CD4-positive, alpha-beta T cell (primary cell): Measurements from ENCODE around the gene VWDE. TPM values are rescaled to one million over a fixed set of nuclear protein-coding genes. Genes with fewer than 3 reads are reported as not detected.

Experiments
- ATAC-seq: fragments of 200-7000 bp; cut with Tn5 transposase; one replicate; pipeline ENCODE4 v1.10.0; 2022; ENCODE audit warnings: mild to moderate bottlenecking; ENCODE audit not compliant: poor library complexity
- CTCF ChIA-PET: fragments of 350-600 bp; sonication (Branson Sonifier 250); formaldehyde crosslinking; loops from one replicate; lab custom pipeline; 2021; ENCODE audit warnings: antibody characterized with exemption, inconsistent platforms; lab: Charles Lee
- POLR2A ChIA-PET: fragments of 350-600 bp; sonication (Branson Sonifier 250); formaldehyde crosslinking; loops from one replicate; lab custom pipeline; 2021; ENCODE audit warnings: antibody characterized with exemption, inconsistent platforms; lab: Charles Lee
- DNase-seq, 14 experiments: peaks; one replicate each; pipeline ENCODE4 v3.0.0-alpha.2; 2013 to 2020; ENCODE audit warnings: mixed read lengths in 2 of 14
- H3K27ac ChIP-seq, 2 donors: one replicate each; pipeline versions ENCODE4 v1.5.1 to v1.7.0; 2013; ENCODE audit warnings: low read length in 2 of 2, low read depth in 1 of 2, mild to moderate bottlenecking in 1 of 2
- H3K27me3 ChIP-seq, 2 experiments: 1 replicate in 1 of 2; 2 replicates in 1 of 2; pipeline versions ENCODE4 v1.6.1 to v1.7.0; 2013; ENCODE audit warnings: low read length in 2 of 2, control low read depth in 1 of 2, mild to moderate bottlenecking in 1 of 2, moderate library complexity in 1 of 2; ENCODE audit not compliant: insufficient read depth in 2 of 2, control insufficient read depth in 1 of 2
- H3K36me3 ChIP-seq: one replicate; pipeline ENCODE4 v1.6.1; 2013; ENCODE audit warnings: low read length, control low read depth; ENCODE audit not compliant: insufficient read depth
- H3K4me1 ChIP-seq: one replicate; pipeline ENCODE4 v1.6.1; 2013; ENCODE audit warnings: low read length, control low read depth; ENCODE audit not compliant: insufficient read depth
- H3K4me3 ChIP-seq: one replicate; pipeline ENCODE4 v1.5.1; 2013; ENCODE audit warnings: mild to moderate bottlenecking, low read length, moderate library complexity
- H3K9me3 ChIP-seq, 2 experiments: 1 replicate in 1 of 2; 2 replicates in 1 of 2; pipeline versions ENCODE4 v1.6.1 to v1.7.0; 2013; ENCODE audit warnings: low read length in 2 of 2, mild to moderate bottlenecking in 2 of 2, control low read depth in 1 of 2, moderate library complexity in 1 of 2; ENCODE audit not compliant: control insufficient read depth in 1 of 2, insufficient read depth in 1 of 2
- H3K27ac Mint-ChIP-seq: one replicate; pipeline ENCODE4 v1.8.0; 2020; ENCODE audit warnings: mixed read lengths
- H3K27me3 Mint-ChIP-seq: one replicate; pipeline ENCODE4 v1.8.0; 2021; ENCODE audit warnings: mixed read lengths
- H3K36me3 Mint-ChIP-seq: one replicate; pipeline ENCODE4 v1.8.0; 2021; ENCODE audit warnings: low read depth, mixed read lengths
- H3K4me1 Mint-ChIP-seq: one replicate; pipeline ENCODE4 v1.8.0; 2021; ENCODE audit warnings: low read depth, mixed read lengths
- H3K4me3 Mint-ChIP-seq: one replicate; pipeline ENCODE4 v1.8.0; 2020; ENCODE audit warnings: mild to moderate bottlenecking, mixed read lengths
- H3K9me3 Mint-ChIP-seq: one replicate; pipeline ENCODE4 v1.8.0; 2020; ENCODE audit warnings: mixed read lengths
- CTCF ChIP-seq: fragments of 200-600 bp; IDR thresholded peaks from one replicate; pipeline ENCODE4 v1.8.0; 2022; ENCODE audit warnings: antibody characterized with exemption, mild to moderate bottlenecking
- intact Hi-C, 2 experiments: fragments of 100-400 bp; cut with DNase I in 1 of 2; cut with micrococcal nuclease in 1 of 2; formaldehyde crosslinking; loops; one replicate each; pipeline versions ENCODE4 v1.15.1 to v1.9.0; 2023 to 2025; cut with DNase I, micrococcal nuclease
- total RNA-seq, 174 experiments: library from RNA in 2 of 174; stranded (reverse) in 2 of 174; gene quantifications; one replicate each; pipeline ENCODE4 v1.2.3 and lab custom pipeline; 2021 to 2026

Gene VWDE
- total RNA-seq, 2 experiments from 2014 or later = 1.5 TPM

- CTCF ChIA-PET = interaction anchor here (0.8 to 1.6 kb wide), 6 partner anchors 9 to 260 kb away, joined by 3 to 7 read pairs (median 6); partner anchors contain the start of gene TMEM106B
- no peaks in the 10 kb centered on the region for H3K9me3 Mint-ChIP-seq
- Histone ChIP-seq H3K27ac (no peak overlapping the region), H3K27me3 (no peaks in the 10 kb centered on the region), H3K4me3 (no peak overlapping the region), H3K36me3 (no peaks in the 10 kb centered on the region), H3K4me1 (no peaks in the 10 kb centered on the region), H3K9me3 (no peaks in the 10 kb centered on the region)
- no peak for ATAC-seq
- intact Hi-C loops = loop anchor here (1.0 to 10.0 kb wide), 9 partner anchors 110 to 950 kb away; partner anchors contain the start of genes TMEM106B (in 2 of the 2) and THSD7A (in 1 of the 2)
- H3K4me3 Mint-ChIP-seq = no peak overlapping the region
- H3K4me1 Mint-ChIP-seq = no peaks in the 10 kb centered on the region
- no peaks in the 10 kb centered on the region for H3K36me3 Mint-ChIP-seq
- H3K27ac Mint-ChIP-seq = no peak overlapping the region
- peak in 4 of 14 experiments; percentile 33 to 65 (median 56) for DNase-seq
- peak; percentile 86 for TF ChIP-seq CTCF
- H3K27me3 Mint-ChIP-seq = no peaks in the 10 kb centered on the region
- POLR2A ChIA-PET = interaction anchor here (0.8 to 1.6 kb wide), 3 partner anchors 25 to 257 kb away, joined by 3 to 10 read pairs (median 6); partner anchors contain the start of gene TMEM106B
Measured at GRCh38 chr7:12322284-12322902, 81.3 kb downstream of the VWDE start.

GRCh38 chr7:12320987-12321647 is 82.5 kb downstream of the VWDE start:
- Histone ChIP-seq H3K27ac (no peak overlapping the region), H3K4me3 (no peak overlapping the region), H3K4me1 (no peaks in the 10 kb centered on the region), H3K27me3 (no peaks in the 10 kb centered on the region), H3K9me3 (no peaks in the 10 kb centered on the region), H3K36me3 (no peaks in the 10 kb centered on the region)
- DNase-seq (no peak), ATAC-seq (no peak)
- Mint-ChIP-seq H3K36me3 (no peaks in the 10 kb centered on the region), H3K4me1 (no peaks in the 10 kb centered on the region), H3K27ac (no peak overlapping the region), H3K4me3 (no peak overlapping the region), H3K9me3 (no peaks in the 10 kb centered on the region), H3K27me3 (no peaks in the 10 kb centered on the region)
- intact Hi-C loops = loop anchor here (5.0 to 10.0 kb wide), 7 partner anchors 109 to 949 kb away; partner anchors contain the start of genes THSD7A (in 1 of the 2) and TMEM106B (in 1 of the 2)
- no peak for TF ChIP-seq CTCF
- ChIA-PET CTCF (interaction anchor here (0.7 to 1.6 kb wide), 3 partner anchors 248 to 948 kb away, joined by 3 to 7 read pairs (median 4); no protein-coding TSS in a partner anchor), POLR2A (interaction anchor here (1.6 kb wide), 1 partner anchor 110 kb away, joined by 10 read pairs; the partner anchor contains the start of gene TMEM106B)

DNA sequence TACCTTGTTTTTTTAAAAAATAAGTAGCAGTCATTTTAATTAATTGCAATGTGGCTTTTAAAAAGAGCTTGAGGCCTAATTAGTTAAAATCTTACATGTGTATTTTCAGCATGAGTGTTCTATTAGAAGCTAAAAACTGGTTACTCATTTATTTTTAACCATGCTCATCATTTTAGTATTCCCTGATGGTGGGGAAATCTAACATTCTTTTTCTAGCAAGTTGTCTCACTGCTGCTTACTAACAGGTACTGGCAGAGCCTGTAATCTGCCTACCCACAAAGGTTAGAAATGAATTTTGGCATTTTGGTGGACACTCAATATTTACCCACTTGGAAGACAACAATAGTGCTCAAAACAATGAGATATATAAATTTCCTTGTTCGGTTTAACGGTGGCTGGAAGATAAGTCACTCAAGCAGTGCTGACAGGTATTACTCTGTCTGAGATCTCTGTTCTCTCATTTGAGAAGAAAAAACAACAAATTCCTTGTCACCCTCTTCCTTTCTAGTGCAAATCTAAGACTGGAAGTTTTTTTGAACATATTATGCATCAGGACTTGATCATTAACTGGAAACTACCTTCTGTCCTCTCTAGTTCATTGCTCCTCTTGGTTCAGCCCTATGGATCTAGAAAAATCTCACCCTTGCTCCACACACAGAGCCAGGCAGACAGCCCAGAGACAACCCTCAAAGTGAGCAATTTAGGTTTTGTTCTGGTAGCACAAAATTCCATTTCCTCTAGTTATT is 83.3 kb downstream of the VWDE start:
- Histone ChIP-seq H3K9me3 (no peaks in the 10 kb centered on the region), H3K27me3 (no peaks in the 10 kb centered on the region), H3K4me3 (no peak overlapping the region), H3K27ac (no peak overlapping the region), H3K4me1 (no peaks in the 10 kb centered on the region), H3K36me3 (no peaks in the 10 kb centered on the region)
- H3K27ac Mint-ChIP-seq = no peak overlapping the region
- no peak for ATAC-seq
- H3K9me3 Mint-ChIP-seq = no peaks in the 10 kb centered on the region
- no peak for TF ChIP-seq CTCF
- H3K27me3 Mint-ChIP-seq = no peaks in the 10 kb centered on the region
- H3K36me3 Mint-ChIP-seq = no peaks in the 10 kb centered on the region
- no peak overlapping the region for H3K4me3 Mint-ChIP-seq
- ChIA-PET CTCF (no interaction called here), POLR2A (no interaction called here)
- no peak for DNase-seq
- no peaks in the 10 kb centered on the region for H3K4me1 Mint-ChIP-seq
- intact Hi-C loops = loop anchor here (5.0 to 10.0 kb wide), 7 partner anchors 108 to 948 kb away; partner anchors contain the start of genes THSD7A (in 1 of the 2) and TMEM106B (in 1 of the 2)
